Mesendoderm (in vitro differentiated cells): ENCODE data around the gene PPP1R3A.

Experiments
- DNase-seq: peaks from one replicate; pipeline ENCODE4 v3.0.0; 2013
- H2AK5ac ChIP-seq: 2 replicates; pipeline ENCODE4 v1.6.1; 2013; ENCODE audit warnings: low read length, inconsistent platforms
- H2BK120ac ChIP-seq: 2 replicates; pipeline ENCODE4 v1.6.1; 2013; ENCODE audit warnings: low read depth, mild to moderate bottlenecking, low read length, moderate library complexity, mixed read lengths
- H2BK15ac ChIP-seq: replicated peaks from 2 replicates; pipeline ENCODE4 v1.6.1; 2013; ENCODE audit warnings: low read depth, mild to moderate bottlenecking, moderate library complexity
- H2BK5ac ChIP-seq: 2 replicates; pipeline ENCODE4 v1.6.1; 2013; ENCODE audit warnings: low read length, inconsistent platforms
- H3K18ac ChIP-seq: 2 replicates; pipeline ENCODE4 v1.6.1; 2013; ENCODE audit warnings: mild to moderate bottlenecking, low read length, mixed read lengths
- H3K23ac ChIP-seq: one replicate; pipeline ENCODE4 v1.6.1; 2013; ENCODE audit warnings: low read length
- H3K27ac ChIP-seq: 2 replicates; pipeline ENCODE4 v1.5.1; 2013; ENCODE audit warnings: low read depth, mild to moderate bottlenecking, inconsistent platforms, low read length, moderate library complexity
- H3K27me3 ChIP-seq: 2 replicates; pipeline ENCODE4 v1.6.1; 2013; ENCODE audit warnings: low read length, control low read depth, mild to moderate bottlenecking, inconsistent platforms; ENCODE audit not compliant: insufficient read depth, poor library complexity
- H3K36me3 ChIP-seq: 2 replicates; pipeline ENCODE4 v1.6.1; 2013; ENCODE audit warnings: low read length, inconsistent platforms; ENCODE audit not compliant: control insufficient read depth, insufficient read depth
- H3K4ac ChIP-seq: one replicate; pipeline ENCODE4 v1.6.1; 2013; ENCODE audit warnings: low read depth, mild to moderate bottlenecking, low read length, moderate library complexity
- H3K4me1 ChIP-seq: 2 replicates; pipeline ENCODE4 v1.6.1; 2013; ENCODE audit warnings: low read depth, low read length, inconsistent platforms; ENCODE audit not compliant: control insufficient read depth
- H3K4me2 ChIP-seq: 2 replicates; pipeline ENCODE4 v1.6.1; 2013; ENCODE audit warnings: low read length
- H3K4me3 ChIP-seq: 2 replicates; pipeline ENCODE4 v1.5.1; 2013; ENCODE audit warnings: mild to moderate bottlenecking, low read length
- H3K56ac ChIP-seq: one replicate; pipeline ENCODE4 v1.6.1; 2013; ENCODE audit warnings: low read length
- H3K79me1 ChIP-seq: 2 replicates; pipeline ENCODE4 v1.6.1; 2013; ENCODE audit warnings: low read length, inconsistent platforms
- H3K79me2 ChIP-seq: 2 replicates; pipeline ENCODE4 v1.6.1; 2013; ENCODE audit warnings: mild to moderate bottlenecking, low read length; ENCODE audit not compliant: control insufficient read depth, insufficient read depth
- H3K9ac ChIP-seq: 2 replicates; pipeline ENCODE4 v1.6.1; 2013; ENCODE audit warnings: low read length, inconsistent platforms
- H4K5ac ChIP-seq: one replicate; pipeline ENCODE4 v1.6.1; 2013; ENCODE audit warnings: low read length
- H4K8ac ChIP-seq: one replicate; pipeline ENCODE4 v1.6.1; 2013; ENCODE audit warnings: low read depth, mild to moderate bottlenecking, control low read depth, low read length, moderate library complexity
- WGBS: extraction: QIAGEN DNeasy Blood & Tissue Kit; methylation state at CpG from one replicate; pipeline ENCODE4 v1.1.7; 2013; ENCODE audit warnings: low lambda C conversion rate, missing lambda C conversion rate; ENCODE audit not compliant: insufficient coverage; ENCODE audit errors: extremely low coverage; 5-methylcytosine and 5-hydroxymethylcytosine counted together

PPP1R3A gene

GRCh38 chr7:113840954-113841353 is 77.9 kb downstream of the PPP1R3A start:
- no peak overlapping the region for H3K9ac ChIP-seq

GRCh38 chr7:113835367-113835766 is 83.4 kb downstream of the PPP1R3A start:
- H3K4me2 ChIP-seq = no peak overlapping the region
- no peak overlapping the region for H3K56ac ChIP-seq
- H3K27me3 ChIP-seq = no peaks in the 10 kb centered on the region
- H3K27ac ChIP-seq = no peak overlapping the region
- no CpG with 5 or more reads among the region's 2 CpGs for WGBS
- H4K5ac ChIP-seq = no peak overlapping the region
- no peak for DNase-seq
- H3K4me1 ChIP-seq = no peaks in the 10 kb centered on the region
- no peak overlapping the region for H3K9ac ChIP-seq
- H3K18ac ChIP-seq = no peak overlapping the region
- H3K4ac ChIP-seq = no peak overlapping the region
- H2BK5ac ChIP-seq = no peak overlapping the region
- H2AK5ac ChIP-seq = no peak overlapping the region
- no peaks in the 10 kb centered on the region for H3K79me1 ChIP-seq
- no peak overlapping the region for H3K4me3 ChIP-seq
- H4K8ac ChIP-seq = no peak overlapping the region
- H3K79me2 ChIP-seq = no peaks in the 10 kb centered on the region
- H3K23ac ChIP-seq = no peak overlapping the region
- no peak overlapping the region for H2BK120ac ChIP-seq
- no peaks in the 10 kb centered on the region for H3K36me3 ChIP-seq
- H2BK15ac ChIP-seq = no peak overlapping the region

More at GRCh38 chr7:113840954-113841353, 77.9 kb downstream of the PPP1R3A start:
- Histone ChIP-seq H2BK15ac (no peak overlapping the region), H3K27ac (no peak overlapping the region), H4K5ac (no peak overlapping the region), H3K23ac (no peak overlapping the region), H3K27me3 (no peaks in the 10 kb centered on the region), H3K4me1 (no peaks in the 10 kb centered on the region), H4K8ac (no peak overlapping the region), H3K56ac (no peak overlapping the region), H3K4me3 (no peak overlapping the region), H2AK5ac (no peak overlapping the region), H3K36me3 (no peaks in the 10 kb centered on the region), H3K79me1 (no peaks in the 10 kb centered on the region), H2BK5ac (no peak overlapping the region), H3K18ac (no peak overlapping the region), H2BK120ac (no peak overlapping the region), H3K79me2 (no peaks in the 10 kb centered on the region), H3K4ac (no peak overlapping the region), H3K4me2 (no peak overlapping the region)
- no CpG with 5 or more reads among the region's 3 CpGs for WGBS
- no peak for DNase-seq

GRCh38 chr7:113832196-113832745 is 86.5 kb downstream of the PPP1R3A start:
- Histone ChIP-seq H3K27ac (no peak overlapping the region), H3K36me3 (no peaks in the 10 kb centered on the region), H3K18ac (no peak overlapping the region), H3K4me2 (no peak overlapping the region), H3K79me1 (no peaks in the 10 kb centered on the region), H3K9ac (no peak overlapping the region), H3K56ac (no peak overlapping the region), H3K4me3 (no peak overlapping the region), H3K4me1 (no peaks in the 10 kb centered on the region), H2BK15ac (no peak overlapping the region), H4K8ac (no peak overlapping the region), H3K27me3 (no peaks in the 10 kb centered on the region), H2AK5ac (no peak overlapping the region), H3K4ac (no peak overlapping the region), H2BK5ac (no peak overlapping the region), H3K23ac (no peak overlapping the region), H4K5ac (no peak overlapping the region), H3K79me2 (no peaks in the 10 kb centered on the region), H2BK120ac (no peak overlapping the region)
- no CpG with 5 or more reads among the region's 1 CpG for WGBS
- no peak for DNase-seq

- Histone ChIP-seq H3K9ac (no peak overlapping the region), H3K79me1 (no peaks in the 10 kb centered on the region)
- no CpG with 5 or more reads among the region's 1 CpG for WGBS
Measured at GRCh38 chr7:113831556-113831955, 87.3 kb downstream of the PPP1R3A start.

GRCh38 chr7:113828581-113828980 is 90.2 kb downstream of the PPP1R3A start:
- DNase-seq = no peak
- H3K4me3 ChIP-seq = no peak overlapping the region
- no peak overlapping the region for H4K8ac ChIP-seq
- H3K18ac ChIP-seq = no peak overlapping the region
- no peak overlapping the region for H3K4ac ChIP-seq
- no peak overlapping the region for H2BK5ac ChIP-seq
- no peak overlapping the region for H3K56ac ChIP-seq
- no peak overlapping the region for H2AK5ac ChIP-seq
- WGBS = no CpG with 5 or more reads among the region's 3 CpGs
- no peaks in the 10 kb centered on the region for H3K79me2 ChIP-seq
- no peak overlapping the region for H3K27ac ChIP-seq
- no peak overlapping the region for H2BK120ac ChIP-seq
- no peak overlapping the region for H3K4me2 ChIP-seq
- H3K23ac ChIP-seq = no peak overlapping the region
- no peaks in the 10 kb centered on the region for H3K4me1 ChIP-seq
- H3K9ac ChIP-seq = no peak overlapping the region
- no peaks in the 10 kb centered on the region for H3K79me1 ChIP-seq
- no peak overlapping the region for H4K5ac ChIP-seq
- H3K27me3 ChIP-seq = no peaks in the 10 kb centered on the region
- no peak overlapping the region for H2BK15ac ChIP-seq
- no peaks in the 10 kb centered on the region for H3K36me3 ChIP-seq

More at GRCh38 chr7:113831556-113831955, 87.3 kb downstream of the PPP1R3A start:
- H3K18ac ChIP-seq = no peak overlapping the region
- H2BK120ac ChIP-seq = no peak overlapping the region
- H3K36me3 ChIP-seq = no peaks in the 10 kb centered on the region
- no peak overlapping the region for H3K56ac ChIP-seq
- H3K23ac ChIP-seq = no peak overlapping the region
- H4K8ac ChIP-seq = no peak overlapping the region
- no peak overlapping the region for H2BK15ac ChIP-seq
- DNase-seq = peak; percentile 33
- no peaks in the 10 kb centered on the region for H3K27me3 ChIP-seq
- H3K4me2 ChIP-seq = no peak overlapping the region
- H3K27ac ChIP-seq = no peak overlapping the region
- no peaks in the 10 kb centered on the region for H3K4me1 ChIP-seq
- H3K4me3 ChIP-seq = no peak overlapping the region
- H3K4ac ChIP-seq = no peak overlapping the region
- no peak overlapping the region for H2AK5ac ChIP-seq
- no peak overlapping the region for H4K5ac ChIP-seq
- no peak overlapping the region for H2BK5ac ChIP-seq
- H3K79me2 ChIP-seq = no peaks in the 10 kb centered on the region
